ENCODE data around the gene TRDN. TPM values are rescaled to one million over a fixed set of nuclear protein-coding genes. Genes with fewer than 3 reads are reported as not detected.
"Not testable (repeated sequence)": the region's sequence is repeated elsewhere in the genome, so short reads cannot be mapped to it uniquely, and the experiment has no call there.

TRDN gene
- total RNA-seq, 4 donors from 2014 or later: not detected

- Histone ChIP-seq H3K9me3 (no peaks in the 10 kb centered on the region), H3K4me3 (no peak overlapping the region), H3K27me3 (no peaks in the 10 kb centered on the region), H3K27ac (no peak overlapping the region), H3K36me3 (no peaks in the 10 kb centered on the region), H3K4me1 (no peaks in the 10 kb centered on the region)
- intact Hi-C loops (cut with DNase I): no loop called here
- DNase-seq: no peak
- TF ChIP-seq POLR2A (IDR thresholded peaks at IDR 0.05): no peak
- 45 to 61% methylated on average over 2 of the region's 2 CpGs for WGBS, 2 donors
These were observed 42.0 kb downstream of the TRDN start for GRCh38 chr6:123594776-123595175.

GRCh38 chr6:123592426-123592825, 44.3 kb downstream of the TRDN start:
- Histone ChIP-seq H3K27ac (no peak overlapping the region), H3K9me3 (no peaks in the 10 kb centered on the region), H3K36me3 (no peaks in the 10 kb centered on the region), H3K27me3 (no peaks in the 10 kb centered on the region), H3K4me3 (no peak overlapping the region), H3K4me1 (no peaks in the 10 kb centered on the region)
- 72 to 82% methylated on average over 2 of the region's 2 CpGs for WGBS, 2 donors
- intact Hi-C loops (cut with DNase I): no loop called here
- DNase-seq: no peak
- TF ChIP-seq CTCF (IDR thresholded peaks at IDR 0.05) (no peak), POLR2A (IDR thresholded peaks at IDR 0.05) (no peak)

GRCh38 chr6:123589973-123590372, 46.8 kb downstream of the TRDN start:
- Histone ChIP-seq H3K4me1 (no peaks in the 10 kb centered on the region), H3K27me3 (no peaks in the 10 kb centered on the region), H3K36me3 (no peaks in the 10 kb centered on the region), H3K9me3 (no peaks in the 10 kb centered on the region), H3K4me3 (no peak overlapping the region), H3K27ac (no peak overlapping the region)
- 66 to 80% methylated on average over 5 of the region's 5 CpGs for WGBS, 2 donors
- no peak for DNase-seq
- intact Hi-C loops (cut with DNase I): no loop called here
- TF ChIP-seq CTCF (IDR thresholded peaks at IDR 0.05) (no peak), POLR2A (IDR thresholded peaks at IDR 0.05) (no peak)

- intact Hi-C loops (cut with DNase I): no loop called here
These were observed 47.4 kb downstream of the TRDN start for GRCh38 chr6:123589317-123589716.

GRCh38 chr6:123588546-123588895, 48.2 kb downstream of the TRDN start:
- no peak for DNase-seq
- Histone ChIP-seq H3K36me3 (no peaks in the 10 kb centered on the region), H3K4me3 (no peak overlapping the region), H3K27ac (no peak overlapping the region), H3K9me3 (no peaks in the 10 kb centered on the region), H3K4me1 (no peaks in the 10 kb centered on the region), H3K27me3 (no peaks in the 10 kb centered on the region)
- intact Hi-C loops (cut with DNase I): no loop called here
- no peak for TF ChIP-seq CTCF (IDR thresholded peaks at IDR 0.05)
- no peak for TF ChIP-seq POLR2A (IDR thresholded peaks at IDR 0.05)
- WGBS, 2 donors: 60 to 70% methylated on average over 1 of the region's 1 CpG

More at GRCh38 chr6:123589317-123589716, 47.4 kb downstream of the TRDN start:
- TF ChIP-seq CTCF (IDR thresholded peaks at IDR 0.05): no peak
- no peak for TF ChIP-seq POLR2A (IDR thresholded peaks at IDR 0.05)
- Histone ChIP-seq H3K27me3 (no peaks in the 10 kb centered on the region), H3K4me3 (no peak overlapping the region), H3K36me3 (no peaks in the 10 kb centered on the region), H3K4me1 (no peaks in the 10 kb centered on the region), H3K9me3 (no peaks in the 10 kb centered on the region), H3K27ac (no peak overlapping the region)
- WGBS, 2 donors: 24 to 42% methylated on average over 1 of the region's 1 CpG
- no peak for DNase-seq

GRCh38 chr6:123587838-123588545, 48.8 kb downstream of the TRDN start:
- H3K36me3 ChIP-seq: no peaks in the 10 kb centered on the region
- intact Hi-C loops (cut with DNase I): no loop called here
- H3K27me3 ChIP-seq: no peaks in the 10 kb centered on the region
- TF ChIP-seq POLR2A (IDR thresholded peaks at IDR 0.05): no peak
- TF ChIP-seq CTCF (IDR thresholded peaks at IDR 0.05): no peak
- no peak for DNase-seq
- no peaks in the 10 kb centered on the region for H3K9me3 ChIP-seq
- WGBS, 2 donors: 73 to 77% methylated on average over 4 of the region's 4 CpGs
- no peak overlapping the region for H3K4me3 ChIP-seq
- H3K4me1 ChIP-seq: no peaks in the 10 kb centered on the region
- H3K27ac ChIP-seq: no peak overlapping the region

- intact Hi-C loops (cut with DNase I); H3K4me1 ChIP-seq; H3K9me3 ChIP-seq; H3K4me3 ChIP-seq; H3K27me3 ChIP-seq; H3K36me3 ChIP-seq; H3K27ac ChIP-seq; DNase-seq: not testable (repeated sequence)
- WGBS, 2 donors: 95 to 97% methylated on average over 7 to 8 of the region's 8 CpGs
These were observed 49.3 kb downstream of the TRDN start for GRCh38 chr6:123587407-123587806.

Data from esophagus squamous epithelium (tissue), 5 donors.